ENCODE results near the gene SNN.

- TF ChIP-seq CTCF (IDR thresholded peaks at IDR 0.05; ENCODE audit: poor library complexity, severe bottlenecking) = no peak
- no peak for TF ChIP-seq POLR2AphosphoS5 (IDR thresholded peaks at IDR 0.05)
Observed at GRCh38 chr16:11621920-11622651, 46.2 kb upstream of the SNN start.

All from neural cell (in vitro differentiated cells).